ENCODE data around the gene MRPL51. TPM values are rescaled to one million over a fixed set of nuclear protein-coding genes. Genes with fewer than 3 reads are reported as not detected.
"Not testable (repeated sequence)": the region's sequence is repeated elsewhere in the genome, so short reads cannot be mapped to it uniquely, and the experiment has no call there.

The MRPL51 gene
- total RNA-seq, 2 donors from 2014 or later: 87.7 to 104 TPM

DNA sequence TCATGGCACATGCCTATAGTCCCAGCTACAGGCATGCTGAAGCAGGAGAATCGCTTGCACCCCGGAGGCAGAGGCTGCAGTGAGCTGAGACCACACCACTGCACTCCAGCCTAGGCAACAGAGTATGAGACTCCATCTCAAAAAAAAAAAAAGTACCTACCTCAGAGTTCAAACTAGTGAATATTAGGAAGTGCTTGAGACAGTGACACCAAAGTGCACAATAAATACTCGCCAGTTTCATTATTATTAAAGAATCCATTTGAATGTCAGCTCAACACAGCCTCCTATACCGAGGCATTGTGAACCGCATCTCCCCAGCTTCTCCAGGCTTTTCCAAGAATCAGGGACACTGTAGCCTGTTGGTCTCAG is 46.2 kb upstream of the MRPL51 start:
- H3K4me1 ChIP-seq: peaks cover 0 to 63% of the 10 kb centered on the region in 2 donors
- H3K27me3 ChIP-seq: no peaks in the 10 kb centered on the region
- no peaks in the 10 kb centered on the region for H3K9me3 ChIP-seq
- H3K27ac ChIP-seq: peak overlapping the region; percentile 77 to 81
- no peak for DNase-seq (ENCODE audit: low spot score)
- H3K4me3 ChIP-seq: no peak overlapping the region
- peaks cover 46% of the 10 kb centered on the region for H3K36me3 ChIP-seq
- TF ChIP-seq, protein P1, sequence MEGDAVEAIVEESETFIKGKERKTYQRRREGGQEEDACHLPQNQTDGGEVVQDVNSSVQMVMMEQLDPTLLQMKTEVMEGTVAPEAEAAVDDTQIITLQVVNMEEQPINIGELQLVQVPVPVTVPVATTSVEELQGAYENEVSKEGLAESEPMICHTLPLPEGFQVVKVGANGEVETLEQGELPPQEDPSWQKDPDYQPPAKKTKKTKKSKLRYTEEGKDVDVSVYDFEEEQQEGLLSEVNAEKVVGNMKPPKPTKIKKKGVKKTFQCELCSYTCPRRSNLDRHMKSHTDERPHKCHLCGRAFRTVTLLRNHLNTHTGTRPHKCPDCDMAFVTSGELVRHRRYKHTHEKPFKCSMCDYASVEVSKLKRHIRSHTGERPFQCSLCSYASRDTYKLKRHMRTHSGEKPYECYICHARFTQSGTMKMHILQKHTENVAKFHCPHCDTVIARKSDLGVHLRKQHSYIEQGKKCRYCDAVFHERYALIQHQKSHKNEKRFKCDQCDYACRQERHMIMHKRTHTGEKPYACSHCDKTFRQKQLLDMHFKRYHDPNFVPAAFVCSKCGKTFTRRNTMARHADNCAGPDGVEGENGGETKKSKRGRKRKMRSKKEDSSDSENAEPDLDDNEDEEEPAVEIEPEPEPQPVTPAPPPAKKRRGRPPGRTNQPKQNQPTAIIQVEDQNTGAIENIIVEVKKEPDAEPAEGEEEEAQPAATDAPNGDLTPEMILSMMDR (IDR thresholded peaks at IDR 0.05): no peak

DNA sequence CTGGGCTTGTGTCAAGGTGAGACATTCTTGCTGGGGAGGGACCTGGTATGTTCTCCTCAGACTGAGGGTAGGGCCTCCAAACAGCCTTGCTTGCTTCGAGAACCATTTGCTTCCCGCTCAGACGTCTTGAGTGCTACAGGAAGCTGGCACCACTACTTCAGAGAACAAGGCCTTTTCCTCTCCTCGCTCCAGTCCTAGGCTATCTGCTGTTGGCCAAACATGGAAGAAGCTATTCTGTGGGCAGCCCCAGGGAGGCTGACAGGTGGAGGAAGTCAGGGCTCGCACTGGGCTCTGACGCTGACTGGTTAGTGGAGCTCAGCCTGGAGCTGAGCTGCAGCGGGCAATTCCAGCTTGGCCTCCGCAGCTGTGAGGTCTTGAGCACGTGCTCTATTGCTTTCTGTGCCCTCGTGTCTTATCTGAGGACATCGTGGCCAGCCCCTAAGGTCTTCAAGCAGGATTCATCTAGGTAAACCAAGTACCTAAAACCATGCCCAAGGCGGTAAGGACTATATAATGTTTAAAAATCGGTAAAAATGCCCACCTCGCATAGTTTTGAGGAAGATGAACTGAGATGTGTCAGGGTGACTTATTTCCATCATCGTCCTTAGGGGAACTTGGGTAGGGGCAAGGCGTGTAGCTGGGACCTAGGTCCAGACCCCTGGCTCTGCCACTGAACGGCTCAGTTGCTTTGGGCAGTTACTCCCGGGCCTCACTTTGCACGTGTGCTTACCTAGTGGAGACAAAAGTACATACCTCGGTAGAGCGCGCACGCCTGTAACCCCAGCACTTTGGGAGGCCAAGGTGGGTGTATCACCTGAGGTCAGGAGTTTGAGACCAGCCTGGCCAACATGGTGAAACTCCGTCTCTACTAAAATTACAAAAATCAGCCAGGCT is 45.6 kb upstream of the MRPL51 start:
- TF ChIP-seq, protein P1 (IDR thresholded peaks at IDR 0.05): no peak
- Histone ChIP-seq H3K27me3 (no peaks in the 10 kb centered on the region), H3K27ac (peak overlapping the region; percentile 77 to 99), H3K9me3 (no peaks in the 10 kb centered on the region), H3K4me3 (no peak overlapping the region), H3K4me1 (peaks cover 0 to 68% of the 10 kb centered on the region in 2 donors), H3K36me3 (peaks cover 40% of the 10 kb centered on the region)
- DNase-seq (ENCODE audit: low spot score): no peak

DNA sequence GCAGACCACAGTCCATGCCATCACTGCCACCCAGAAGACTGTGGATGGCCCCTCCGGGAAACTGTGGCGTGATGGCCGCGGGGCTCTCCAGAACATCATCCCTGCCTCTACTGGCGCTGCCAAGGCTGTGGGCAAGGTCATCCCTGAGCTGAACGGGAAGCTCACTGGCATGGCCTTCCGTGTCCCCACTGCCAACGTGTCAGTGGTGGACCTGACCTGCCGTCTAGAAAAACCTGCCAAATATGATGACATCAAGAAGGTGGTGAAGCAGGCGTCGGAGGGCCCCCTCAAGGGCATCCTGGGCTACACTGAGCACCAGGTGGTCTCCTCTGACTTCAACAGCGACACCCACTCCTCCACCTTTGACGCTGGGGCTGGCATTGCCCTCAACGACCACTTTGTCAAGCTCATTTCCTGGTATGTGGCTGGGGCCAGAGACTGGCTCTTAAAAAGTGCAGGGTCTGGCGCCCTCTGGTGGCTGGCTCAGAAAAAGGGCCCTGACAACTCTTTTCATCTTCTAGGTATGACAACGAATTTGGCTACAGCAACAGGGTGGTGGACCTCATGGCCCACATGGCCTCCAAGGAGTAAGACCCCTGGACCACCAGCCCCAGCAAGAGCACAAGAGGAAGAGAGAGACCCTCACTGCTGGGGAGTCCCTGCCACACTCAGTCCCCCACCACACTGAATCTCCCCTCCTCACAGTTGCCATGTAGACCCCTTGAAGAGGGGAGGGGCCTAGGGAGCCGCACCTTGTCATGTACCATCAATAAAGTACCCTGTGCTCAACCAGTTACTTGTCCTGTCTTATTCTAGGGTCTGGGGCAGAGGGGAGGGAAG is 44.7 kb upstream of the MRPL51 start:
- TF ChIP-seq, protein P1 (IDR thresholded peaks at IDR 0.05): peak; percentile 80 to 89
- H3K9me3 ChIP-seq, H3K4me3 ChIP-seq, H3K27me3 ChIP-seq: not testable (repeated sequence)
- peak; percentile 89 for DNase-seq (ENCODE audit: low spot score)
- Histone ChIP-seq H3K4me1 (peaks cover 0 to 77% of the 10 kb centered on the region in 2 donors), H3K36me3 (peaks cover 34% of the 10 kb centered on the region), H3K27ac (peak overlapping the region; percentile 77 to 99)

DNA sequence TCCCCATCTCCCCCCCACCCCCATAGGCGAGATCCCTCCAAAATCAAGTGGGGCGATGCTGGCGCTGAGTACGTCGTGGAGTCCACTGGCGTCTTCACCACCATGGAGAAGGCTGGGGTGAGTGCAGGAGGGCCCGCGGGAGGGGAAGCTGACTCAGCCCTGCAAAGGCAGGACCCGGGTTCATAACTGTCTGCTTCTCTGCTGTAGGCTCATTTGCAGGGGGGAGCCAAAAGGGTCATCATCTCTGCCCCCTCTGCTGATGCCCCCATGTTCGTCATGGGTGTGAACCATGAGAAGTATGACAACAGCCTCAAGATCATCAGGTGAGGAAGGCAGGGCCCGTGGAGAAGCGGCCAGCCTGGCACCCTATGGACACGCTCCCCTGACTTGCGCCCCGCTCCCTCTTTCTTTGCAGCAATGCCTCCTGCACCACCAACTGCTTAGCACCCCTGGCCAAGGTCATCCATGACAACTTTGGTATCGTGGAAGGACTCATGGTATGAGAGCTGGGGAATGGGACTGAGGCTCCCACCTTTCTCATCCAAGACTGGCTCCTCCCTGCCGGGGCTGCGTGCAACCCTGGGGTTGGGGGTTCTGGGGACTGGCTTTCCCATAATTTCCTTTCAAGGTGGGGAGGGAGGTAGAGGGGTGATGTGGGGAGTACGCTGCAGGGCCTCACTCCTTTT is 44.0 kb upstream of the MRPL51 start:
- H3K9me3 ChIP-seq: no peaks in the 10 kb centered on the region
- peaks cover 0 to 84% of the 10 kb centered on the region in 2 donors for H3K4me1 ChIP-seq
- TF ChIP-seq, protein P1 (IDR thresholded peaks at IDR 0.05): no peak
- DNase-seq (ENCODE audit: low spot score): no peak
- peak overlapping the region; percentile 97 to 99 for H3K27ac ChIP-seq
- H3K27me3 ChIP-seq: no peaks in the 10 kb centered on the region
- no peak overlapping the region for H3K4me3 ChIP-seq
- peaks cover 34% of the 10 kb centered on the region for H3K36me3 ChIP-seq

DNA sequence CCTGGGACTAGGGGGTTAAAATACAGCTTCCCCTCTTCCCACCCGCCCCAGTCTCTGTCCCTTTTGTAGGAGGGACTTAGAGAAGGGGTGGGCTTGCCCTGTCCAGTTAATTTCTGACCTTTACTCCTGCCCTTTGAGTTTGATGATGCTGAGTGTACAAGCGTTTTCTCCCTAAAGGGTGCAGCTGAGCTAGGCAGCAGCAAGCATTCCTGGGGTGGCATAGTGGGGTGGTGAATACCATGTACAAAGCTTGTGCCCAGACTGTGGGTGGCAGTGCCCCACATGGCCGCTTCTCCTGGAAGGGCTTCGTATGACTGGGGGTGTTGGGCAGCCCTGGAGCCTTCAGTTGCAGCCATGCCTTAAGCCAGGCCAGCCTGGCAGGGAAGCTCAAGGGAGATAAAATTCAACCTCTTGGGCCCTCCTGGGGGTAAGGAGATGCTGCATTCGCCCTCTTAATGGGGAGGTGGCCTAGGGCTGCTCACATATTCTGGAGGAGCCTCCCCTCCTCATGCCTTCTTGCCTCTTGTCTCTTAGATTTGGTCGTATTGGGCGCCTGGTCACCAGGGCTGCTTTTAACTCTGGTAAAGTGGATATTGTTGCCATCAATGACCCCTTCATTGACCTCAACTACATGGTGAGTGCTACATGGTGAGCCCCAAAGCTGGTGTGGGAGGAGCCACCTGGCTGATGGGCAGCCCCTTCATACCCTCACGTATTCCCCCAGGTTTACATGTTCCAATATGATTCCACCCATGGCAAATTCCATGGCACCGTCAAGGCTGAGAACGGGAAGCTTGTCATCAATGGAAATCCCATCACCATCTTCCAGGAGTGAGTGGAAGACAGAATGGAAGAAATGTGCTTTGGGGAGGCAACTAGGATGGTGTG is 43.1 kb upstream of the MRPL51 start:
- no peaks in the 10 kb centered on the region for H3K9me3 ChIP-seq
- no peaks in the 10 kb centered on the region for H3K27me3 ChIP-seq
- H3K4me1 ChIP-seq: peaks cover 0 to 83% of the 10 kb centered on the region in 2 donors
- peaks cover 34% of the 10 kb centered on the region for H3K36me3 ChIP-seq
- DNase-seq (ENCODE audit: low spot score): no peak
- H3K27ac ChIP-seq: peak overlapping the region; percentile 97 to 99
- peak overlapping the region; percentile 84 to 97 for H3K4me3 ChIP-seq
- TF ChIP-seq, protein P1 (IDR thresholded peaks at IDR 0.05): no peak

Data from right atrium auricular region (tissue), 2 donors.